ENCODE data around the gene ABHD3.
"Not testable (repeated sequence)": the region's sequence is repeated elsewhere in the genome, so short reads cannot be mapped to it uniquely, and the experiment has no call there.

DNA sequence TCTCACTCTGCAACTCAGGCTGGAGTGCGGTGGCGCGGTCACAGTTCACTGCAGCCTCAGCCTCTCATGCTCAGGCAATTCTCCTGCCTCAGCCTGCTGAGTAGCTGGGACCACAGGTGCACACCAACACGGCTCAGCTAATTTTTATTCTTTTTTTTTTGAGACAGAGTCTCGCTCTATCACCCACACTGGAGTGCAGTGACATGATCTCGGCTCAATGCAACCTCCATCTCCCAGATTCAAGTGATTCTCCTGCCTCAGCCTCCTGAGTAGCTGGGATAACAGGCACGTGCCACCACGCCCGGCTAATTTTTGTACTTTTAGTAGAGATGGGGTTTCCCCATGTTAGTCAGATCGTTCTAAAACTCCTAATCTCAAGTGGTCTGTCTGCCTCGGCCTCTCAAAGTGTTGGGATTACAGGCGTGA, 19.0 kb downstream of the ABHD3 start:
- TF ChIP-seq, protein P1, sequence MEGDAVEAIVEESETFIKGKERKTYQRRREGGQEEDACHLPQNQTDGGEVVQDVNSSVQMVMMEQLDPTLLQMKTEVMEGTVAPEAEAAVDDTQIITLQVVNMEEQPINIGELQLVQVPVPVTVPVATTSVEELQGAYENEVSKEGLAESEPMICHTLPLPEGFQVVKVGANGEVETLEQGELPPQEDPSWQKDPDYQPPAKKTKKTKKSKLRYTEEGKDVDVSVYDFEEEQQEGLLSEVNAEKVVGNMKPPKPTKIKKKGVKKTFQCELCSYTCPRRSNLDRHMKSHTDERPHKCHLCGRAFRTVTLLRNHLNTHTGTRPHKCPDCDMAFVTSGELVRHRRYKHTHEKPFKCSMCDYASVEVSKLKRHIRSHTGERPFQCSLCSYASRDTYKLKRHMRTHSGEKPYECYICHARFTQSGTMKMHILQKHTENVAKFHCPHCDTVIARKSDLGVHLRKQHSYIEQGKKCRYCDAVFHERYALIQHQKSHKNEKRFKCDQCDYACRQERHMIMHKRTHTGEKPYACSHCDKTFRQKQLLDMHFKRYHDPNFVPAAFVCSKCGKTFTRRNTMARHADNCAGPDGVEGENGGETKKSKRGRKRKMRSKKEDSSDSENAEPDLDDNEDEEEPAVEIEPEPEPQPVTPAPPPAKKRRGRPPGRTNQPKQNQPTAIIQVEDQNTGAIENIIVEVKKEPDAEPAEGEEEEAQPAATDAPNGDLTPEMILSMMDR (IDR thresholded peaks at IDR 0.05), result not testable (repeated sequence)
- not testable (repeated sequence) for TF ChIP-seq POLR2A (IDR thresholded peaks at IDR 0.05)
